HG02938 (cell line): Measurements from ENCODE around the gene TADA2B.

ENCODE experiments used
- ATAC-seq: cut with Tn5 transposase; IDR thresholded peaks from one replicate; pipeline ENCODE4 v1.9.1; 2021; ENCODE audit warnings: mild to moderate bottlenecking, moderate library complexity; ENCODE audit not compliant: unreplicated experiment

The TADA2B gene

DNA sequence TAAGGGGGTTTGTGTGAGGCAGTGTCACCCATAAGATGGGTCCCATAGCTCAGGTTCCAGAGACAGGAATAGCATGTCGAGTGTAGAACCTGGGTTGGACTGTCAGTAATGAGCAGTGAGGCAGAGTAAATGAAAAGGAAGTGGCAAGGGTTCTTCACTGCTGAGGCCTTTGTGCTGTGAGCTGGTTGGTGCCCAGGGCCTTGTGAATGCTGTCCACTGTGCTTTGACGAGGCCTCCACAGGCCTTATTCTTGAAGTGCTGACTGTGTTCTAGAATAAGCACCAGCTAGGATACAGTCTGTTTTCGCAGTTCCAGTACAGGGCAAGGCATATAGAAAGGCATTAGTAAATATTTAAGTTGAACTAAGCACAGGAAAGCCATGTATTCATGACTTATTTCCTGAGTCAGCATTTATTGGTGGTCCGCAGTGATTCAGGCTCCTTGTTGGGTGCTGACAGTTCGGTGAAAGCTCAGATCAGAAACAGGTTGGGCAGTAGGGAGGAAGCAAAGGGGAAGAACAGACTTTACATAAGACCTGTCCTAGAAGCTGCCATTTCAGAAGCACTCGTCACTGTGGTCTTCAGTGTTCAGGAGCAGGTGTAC, 25.6 kb upstream of the TADA2B start:
- ATAC-seq, result no peak

DNA sequence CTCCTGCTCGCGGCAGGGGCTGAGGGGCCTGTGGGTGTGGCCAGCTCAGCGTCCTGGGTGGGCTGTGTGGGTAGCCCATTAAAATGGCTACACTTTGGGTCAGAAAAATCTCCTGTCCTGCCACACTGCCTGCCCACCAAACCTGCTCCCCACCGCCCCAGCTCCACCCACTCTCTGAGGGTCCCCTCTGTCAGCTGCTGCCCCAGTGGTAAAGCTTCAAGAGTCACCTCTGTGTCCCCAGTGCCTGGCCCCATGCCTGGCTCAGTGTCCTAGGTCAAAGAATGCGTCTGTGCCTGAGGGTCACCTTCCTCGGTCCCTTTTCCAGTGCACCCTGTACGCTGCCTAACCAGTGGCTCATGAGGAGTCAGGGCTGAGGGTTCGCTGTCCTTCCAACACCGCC, 24.9 kb upstream of the TADA2B start:
- no peak for ATAC-seq

- no peak for ATAC-seq
Observed at GRCh38 chr4:7019367-7019766, 23.8 kb upstream of the TADA2B start.

DNA sequence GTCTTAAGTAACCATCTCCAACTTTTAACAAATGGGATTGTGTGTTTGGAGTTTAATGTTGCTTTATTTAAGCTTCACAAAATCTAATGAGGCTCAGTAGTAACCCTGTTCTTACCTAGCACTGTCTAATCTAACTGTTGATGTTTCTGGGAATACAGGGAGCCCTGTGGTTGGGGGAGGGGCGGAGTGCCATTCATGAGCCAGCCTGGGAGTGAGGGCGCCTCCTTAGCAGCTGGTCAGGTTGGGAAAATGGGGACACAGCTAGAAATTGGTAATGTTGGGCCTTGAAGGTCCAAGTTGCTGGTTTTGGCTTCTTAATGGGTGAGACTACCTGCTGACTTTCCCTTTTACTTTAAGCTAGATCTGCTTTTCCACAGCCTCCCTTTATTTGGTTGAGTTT, 22.9 kb upstream of the TADA2B start:
- ATAC-seq, result no peak

DNA sequence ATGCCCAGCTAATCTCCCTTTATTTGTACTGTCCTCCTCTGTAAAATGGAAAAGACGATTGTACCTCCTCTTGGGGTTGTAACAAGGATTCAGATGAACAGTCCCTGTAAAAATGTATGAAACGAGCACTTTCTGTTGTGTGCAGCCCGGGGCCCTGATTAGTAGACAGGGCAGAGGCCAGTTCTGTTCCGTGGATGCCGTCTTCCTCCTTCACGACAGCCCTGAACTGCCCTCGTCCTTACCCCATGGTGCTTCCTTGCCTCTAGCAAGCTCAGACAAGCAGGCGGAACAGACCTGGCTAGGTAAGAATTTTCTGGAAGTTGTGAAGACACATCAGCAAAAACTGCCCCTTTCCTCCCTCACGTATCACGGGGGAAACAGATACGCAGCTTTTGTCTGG, 22.3 kb upstream of the TADA2B start:
- no peak for ATAC-seq

DNA sequence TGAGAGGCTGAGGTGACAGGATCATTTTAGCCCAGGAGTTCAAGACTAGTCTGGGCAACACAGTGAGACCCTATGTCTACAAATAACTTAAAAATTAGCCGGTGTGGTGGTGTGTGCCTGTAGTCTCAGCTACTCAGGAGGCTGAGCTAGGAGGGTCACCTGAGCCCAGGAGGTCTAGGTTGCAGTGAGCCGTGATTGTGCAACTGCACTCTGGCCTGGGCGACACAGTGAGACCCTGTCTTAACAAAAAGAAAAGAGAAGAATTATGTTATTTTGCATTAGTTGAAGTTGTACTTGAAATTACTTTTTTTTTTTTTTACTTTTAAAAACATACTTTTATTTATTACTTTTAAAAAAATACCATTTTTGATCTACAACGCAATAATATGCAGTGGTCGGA, 21.8 kb upstream of the TADA2B start:
- ATAC-seq, result no peak

GRCh38 chr4:7021930-7022664, 21.1 kb upstream of the TADA2B start:
- no peak for ATAC-seq

DNA sequence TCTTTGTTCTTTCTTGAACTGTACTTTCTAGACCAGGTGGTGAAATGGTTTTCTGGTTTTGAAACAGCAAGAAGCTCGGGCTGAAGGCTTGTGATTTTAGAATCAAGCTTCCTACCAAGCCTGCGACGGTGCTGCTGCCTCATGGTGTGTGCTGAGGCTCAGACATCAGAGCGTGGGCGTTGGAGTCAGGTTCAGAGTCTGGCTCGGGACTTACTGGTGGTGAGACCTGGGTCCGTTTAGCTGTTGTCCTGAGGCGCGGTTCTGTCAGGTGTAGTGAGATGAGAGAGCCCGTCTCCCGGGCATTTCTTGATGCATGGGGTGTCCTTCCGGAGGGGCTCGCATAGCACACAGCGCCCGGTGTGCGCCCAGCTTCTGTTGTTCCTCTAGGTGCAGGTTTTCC, 19.7 kb upstream of the TADA2B start:
- ATAC-seq, result no peak

DNA sequence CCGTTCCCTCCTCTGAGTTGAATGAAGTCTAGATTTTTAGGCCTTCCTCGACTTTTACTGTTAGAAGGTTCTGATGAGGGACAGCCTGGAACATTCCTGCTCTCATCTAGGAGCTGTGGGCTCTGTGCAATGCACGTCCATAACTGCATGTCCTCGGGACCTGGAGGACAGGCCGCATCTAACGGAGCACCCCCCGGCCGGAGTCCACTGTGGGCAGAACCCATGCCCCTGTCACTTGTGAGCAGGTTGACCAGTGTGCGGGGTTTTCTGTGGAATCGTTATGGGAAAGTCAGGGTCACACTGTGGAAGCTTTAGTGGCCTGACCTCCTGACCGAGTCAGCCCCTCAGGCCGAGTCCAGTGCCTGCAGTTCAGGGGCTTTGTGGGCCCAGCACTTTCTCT, 19.3 kb upstream of the TADA2B start:
- ATAC-seq, result no peak

DNA sequence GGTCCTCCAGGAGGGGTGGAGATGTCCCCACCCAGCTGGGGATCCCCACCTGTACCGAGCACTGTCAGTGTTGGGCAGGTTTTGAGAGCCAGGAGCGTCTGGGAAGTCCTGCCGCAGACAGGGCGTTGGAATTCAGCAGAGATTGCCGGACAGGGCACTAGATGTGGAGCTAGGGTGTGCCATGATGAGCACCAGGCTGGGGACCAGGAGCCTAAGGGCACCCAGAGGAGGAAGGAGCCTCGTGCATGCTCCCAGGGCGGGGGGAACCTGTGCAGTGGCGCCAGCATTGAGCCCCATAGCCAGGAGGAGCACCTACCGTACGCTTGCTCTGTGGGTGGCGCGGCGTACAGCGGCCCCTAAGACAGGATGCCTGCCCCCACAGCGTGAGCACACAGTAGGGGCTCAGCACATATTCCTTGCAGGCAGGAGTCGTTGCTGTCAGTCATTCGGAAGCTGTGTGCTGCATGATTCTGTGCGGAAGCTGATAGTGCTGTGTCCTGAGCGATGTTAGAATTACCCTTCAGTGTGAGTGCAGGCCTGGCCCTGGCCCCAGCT, 18.8 kb upstream of the TADA2B start:
- ATAC-seq, result no peak

DNA sequence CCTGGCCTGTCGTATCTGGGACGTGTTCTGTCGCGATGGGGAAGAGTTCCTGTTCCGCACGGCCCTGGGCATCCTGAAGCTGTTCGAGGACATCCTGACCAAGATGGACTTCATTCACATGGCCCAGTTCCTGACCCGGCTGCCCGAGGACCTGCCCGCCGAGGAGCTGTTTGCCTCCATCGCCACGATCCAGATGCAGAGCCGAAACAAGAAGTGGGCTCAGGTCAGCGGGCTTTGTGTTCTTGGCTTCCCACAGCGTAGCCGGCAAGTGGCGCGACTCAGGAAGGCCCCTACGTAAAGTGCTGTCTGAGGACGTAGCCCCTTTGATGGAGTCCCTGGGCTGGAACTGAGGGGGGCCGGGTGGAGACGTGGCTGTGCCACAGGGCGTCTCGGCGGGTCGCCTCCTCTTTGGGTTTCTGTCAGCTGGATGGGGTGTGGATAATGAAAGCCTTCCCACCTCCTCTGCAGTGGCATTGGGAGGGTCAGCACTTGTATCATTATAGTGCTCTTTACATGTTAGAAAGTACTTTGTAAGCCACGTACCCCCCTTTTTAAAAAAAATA, 18.1 kb upstream of the TADA2B start:
- no peak for ATAC-seq

DNA sequence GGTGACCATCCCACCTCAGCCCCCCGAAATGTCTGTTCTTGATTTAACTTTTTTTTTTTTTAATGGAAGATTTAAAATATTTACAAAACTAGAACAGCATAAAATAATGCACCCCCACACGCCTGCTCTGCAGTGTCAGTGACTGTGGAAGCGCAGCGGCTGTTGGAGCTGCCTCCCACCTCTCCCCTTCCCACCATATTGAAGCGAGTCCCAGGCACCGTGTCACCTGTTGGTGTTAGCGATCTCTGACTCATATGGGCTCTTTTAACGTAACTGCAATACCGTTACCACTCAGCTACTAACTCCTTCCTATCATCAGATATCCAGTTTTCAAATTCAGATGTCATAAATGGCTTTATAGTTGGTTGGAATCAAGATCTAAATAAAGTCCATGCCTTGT, 17.1 kb upstream of the TADA2B start:
- no peak for ATAC-seq

GRCh38 chr4:7027284-7027683, 15.9 kb upstream of the TADA2B start:
- ATAC-seq, result no peak

DNA sequence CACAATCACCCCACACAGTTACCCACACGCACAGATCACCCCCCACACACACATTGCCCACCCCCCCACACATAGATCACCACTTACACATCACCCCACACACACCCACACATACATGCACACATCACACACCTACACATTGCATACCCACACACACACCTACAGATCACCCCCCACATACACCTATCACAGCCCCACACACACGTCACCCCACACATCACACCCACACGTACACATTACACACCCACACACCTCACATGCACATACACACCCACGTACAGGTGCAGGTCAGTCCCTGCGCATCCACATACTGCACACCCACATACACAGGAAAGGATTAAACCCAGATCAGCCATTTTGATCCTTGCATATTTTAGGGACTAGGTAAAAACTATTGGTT, 15.3 kb upstream of the TADA2B start:
- ATAC-seq, result no peak

DNA sequence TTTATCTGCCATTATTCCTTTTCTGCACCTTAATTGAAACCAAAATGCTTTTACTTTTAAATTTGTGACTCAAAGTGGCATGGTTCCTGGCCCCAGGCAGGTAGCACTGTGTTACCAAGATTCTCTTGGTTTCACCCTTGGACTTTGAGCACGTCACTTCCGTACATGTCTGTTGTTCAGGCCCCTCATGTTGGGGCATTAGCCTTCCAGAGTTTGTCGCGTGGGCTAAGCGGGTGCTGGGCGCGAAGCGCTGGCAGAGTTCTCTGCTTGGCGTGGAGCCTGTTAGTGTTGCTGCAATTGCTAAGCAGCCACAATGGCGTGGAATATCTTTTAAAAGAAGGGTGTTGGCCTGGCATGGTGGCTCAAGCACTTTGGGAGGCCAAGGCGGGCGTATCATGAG, 14.0 kb upstream of the TADA2B start:
- no peak for ATAC-seq

GRCh38 chr4:7029921-7030320, 13.3 kb upstream of the TADA2B start:
- ATAC-seq, result no peak

GRCh38 chr4:7030856-7031255, 12.3 kb upstream of the TADA2B start:
- ATAC-seq, result no peak

DNA sequence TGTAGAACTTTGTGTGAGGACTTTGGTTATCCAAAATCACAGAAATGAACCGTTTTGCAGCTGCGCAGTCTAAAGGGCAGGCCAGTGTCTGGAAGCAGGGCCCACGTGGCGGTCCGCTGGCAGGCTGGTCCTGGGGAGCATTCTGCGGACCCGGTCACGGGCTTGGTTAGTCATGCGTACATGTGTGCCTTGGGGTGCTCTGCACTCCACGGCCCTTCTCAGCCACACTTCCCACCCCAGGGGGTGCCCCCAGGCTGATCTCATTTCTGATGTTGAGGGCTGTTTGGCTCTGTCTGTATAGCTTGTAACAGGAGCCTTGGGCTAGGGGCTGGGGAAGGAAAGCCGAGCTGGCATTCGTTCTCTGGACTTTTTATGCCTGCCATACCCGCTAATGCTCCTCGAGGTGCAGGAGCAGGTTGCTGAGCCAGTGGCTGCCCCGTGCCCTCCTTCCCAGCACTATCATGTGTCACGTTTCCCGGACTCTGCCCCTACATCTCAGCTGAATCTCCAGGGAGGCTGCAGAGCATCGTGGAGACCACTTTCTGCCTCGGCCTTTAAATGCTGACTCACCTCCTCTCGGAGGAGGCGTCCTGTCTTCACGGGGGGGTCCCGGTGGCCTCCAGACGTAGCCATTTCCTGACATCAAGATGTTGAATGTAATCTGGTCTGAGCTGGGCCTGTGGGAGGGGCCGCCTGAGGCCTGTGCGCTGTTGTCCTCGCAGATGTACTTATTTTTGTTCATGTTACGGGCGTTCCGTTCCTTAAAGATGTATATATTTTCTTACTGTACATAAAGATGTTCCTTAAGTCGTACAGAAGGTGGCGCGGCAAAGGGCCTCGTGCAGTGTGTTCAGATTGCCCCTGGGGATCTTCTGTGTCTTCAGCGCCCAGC, 11.4 kb upstream of the TADA2B start:
- ATAC-seq, result no peak

DNA sequence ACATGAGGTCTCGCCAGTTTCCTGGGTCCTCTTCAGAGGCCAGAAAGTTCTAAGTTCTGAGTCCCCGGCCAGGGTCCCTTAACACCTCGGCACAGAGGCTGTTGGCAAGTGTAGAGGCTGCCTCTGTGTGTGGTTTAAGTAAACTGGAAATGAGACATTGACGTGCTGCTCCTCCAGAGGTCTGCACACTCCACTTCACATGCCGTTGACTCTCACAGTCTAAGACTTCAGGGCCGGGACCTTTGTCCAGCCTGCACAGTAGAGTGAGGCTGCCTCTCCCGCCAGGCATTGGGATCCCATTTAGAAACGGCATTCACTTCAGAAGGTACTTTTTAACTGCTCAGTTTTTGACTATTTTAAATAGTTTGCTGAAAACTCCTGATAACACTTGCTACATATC, 10.6 kb upstream of the TADA2B start:
- ATAC-seq, result no peak

- no peak for ATAC-seq
Observed at GRCh38 chr4:7034262-7035081, 8.7 kb upstream of the TADA2B start.
